ENCODE results near the gene LRIG2. TPM values are rescaled to one million over a fixed set of nuclear protein-coding genes. Genes with fewer than 3 reads are reported as not detected.

The LRIG2 gene
- total and polyA plus RNA-seq, 2 donors (not counting 1 experiment from before 2014, with no cell fraction given), result 9.4 to 14.7 TPM

DNA sequence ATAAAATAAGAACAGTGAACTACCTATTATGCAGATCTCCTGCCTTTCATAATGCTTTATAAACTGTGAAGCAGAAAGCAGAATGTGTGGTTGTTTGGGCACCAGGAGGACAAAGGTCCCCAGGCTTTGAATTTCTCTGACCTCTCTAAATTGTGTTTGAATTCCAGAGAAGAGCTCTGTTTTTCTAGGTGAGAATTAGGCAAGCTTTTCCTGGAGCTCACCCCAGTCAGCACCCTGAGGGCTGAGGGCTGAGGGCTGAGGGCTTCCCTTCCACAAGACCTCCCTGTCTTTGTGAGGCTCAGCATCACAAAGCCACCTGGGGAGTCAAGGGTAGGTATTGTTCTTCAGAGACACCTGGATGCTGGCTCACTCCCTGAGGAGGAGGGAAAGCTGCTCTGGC is 45.5 kb upstream of the LRIG2 start:
- TF ChIP-seq, protein P1, sequence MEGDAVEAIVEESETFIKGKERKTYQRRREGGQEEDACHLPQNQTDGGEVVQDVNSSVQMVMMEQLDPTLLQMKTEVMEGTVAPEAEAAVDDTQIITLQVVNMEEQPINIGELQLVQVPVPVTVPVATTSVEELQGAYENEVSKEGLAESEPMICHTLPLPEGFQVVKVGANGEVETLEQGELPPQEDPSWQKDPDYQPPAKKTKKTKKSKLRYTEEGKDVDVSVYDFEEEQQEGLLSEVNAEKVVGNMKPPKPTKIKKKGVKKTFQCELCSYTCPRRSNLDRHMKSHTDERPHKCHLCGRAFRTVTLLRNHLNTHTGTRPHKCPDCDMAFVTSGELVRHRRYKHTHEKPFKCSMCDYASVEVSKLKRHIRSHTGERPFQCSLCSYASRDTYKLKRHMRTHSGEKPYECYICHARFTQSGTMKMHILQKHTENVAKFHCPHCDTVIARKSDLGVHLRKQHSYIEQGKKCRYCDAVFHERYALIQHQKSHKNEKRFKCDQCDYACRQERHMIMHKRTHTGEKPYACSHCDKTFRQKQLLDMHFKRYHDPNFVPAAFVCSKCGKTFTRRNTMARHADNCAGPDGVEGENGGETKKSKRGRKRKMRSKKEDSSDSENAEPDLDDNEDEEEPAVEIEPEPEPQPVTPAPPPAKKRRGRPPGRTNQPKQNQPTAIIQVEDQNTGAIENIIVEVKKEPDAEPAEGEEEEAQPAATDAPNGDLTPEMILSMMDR (conservative IDR thresholded peaks at IDR 0.05 in 1 of 2, IDR thresholded peaks at IDR 0.05 in 1 of 2; ENCODE audit: low read depth in 1 of 2, low read length in 2 of 2), result no peak
- no peak for TF ChIP-seq EZH2 (IDR thresholded peaks at IDR 0.05; ENCODE audit: low read length, missing control alignments)
- no peak overlapping the region for H3K27ac ChIP-seq (ENCODE audit: insufficient read depth, low read length)
- no peaks in the 10 kb centered on the region for H3K36me3 ChIP-seq (ENCODE audit: control insufficient read depth, insufficient read depth, low read length)
- no peaks in the 10 kb centered on the region for H3K9me3 ChIP-seq (ENCODE audit: control insufficient read depth, insufficient read depth, low read depth, low read length)
- no peak overlapping the region for H3K4me3 ChIP-seq (replicated peaks in 1 of 4; ENCODE audit: control extremely low read depth in 1 of 4, insufficient read depth in 1 of 4, low read depth in 3 of 4, low read length in 4 of 4)
- H2AFZ ChIP-seq (ENCODE audit: low read length), result no peak overlapping the region
- H3K9ac ChIP-seq (ENCODE audit: insufficient read depth, low read length), result no peak overlapping the region
- H3K4me2 ChIP-seq (ENCODE audit: extremely low read depth, insufficient read depth, low read length), result no peak overlapping the region
- H3K79me2 ChIP-seq (ENCODE audit: control insufficient read depth, insufficient read depth, low read length), result no peaks in the 10 kb centered on the region
- no peaks in the 10 kb centered on the region for H3K27me3 ChIP-seq (ENCODE audit: control insufficient read depth, insufficient read depth, low read length)
- DNase-seq (ENCODE audit: low read depth in 2 of 2), result no peak
- H3K4me1 ChIP-seq (ENCODE audit: control insufficient read depth, extremely low read depth, insufficient read depth, low read length), result no peaks in the 10 kb centered on the region
- H4K20me1 ChIP-seq (ENCODE audit: control insufficient read depth, extremely low read depth, insufficient read depth, low read length), result no peaks in the 10 kb centered on the region

DNA sequence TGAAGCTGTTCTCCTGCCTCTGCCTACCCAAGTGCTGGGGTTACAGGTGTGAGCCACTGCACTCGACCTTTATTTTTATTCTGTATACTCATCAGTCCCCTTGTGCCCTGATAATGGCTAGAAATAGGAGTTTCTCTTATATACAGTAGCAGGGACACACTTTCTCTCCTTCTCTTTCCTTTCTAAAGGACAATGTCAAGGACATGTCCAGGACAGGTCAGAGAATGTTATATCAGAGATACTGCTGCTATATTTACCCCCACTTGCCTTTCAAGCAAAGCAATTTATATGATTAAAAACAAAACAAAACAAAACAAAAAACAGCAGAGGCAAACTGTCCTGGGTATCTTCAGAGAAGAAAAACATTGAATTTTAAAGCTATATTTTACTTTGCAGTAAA is 43.2 kb upstream of the LRIG2 start:
- Histone ChIP-seq H3K4me3 (replicated peaks in 1 of 4; ENCODE audit: control extremely low read depth in 1 of 4, insufficient read depth in 1 of 4, low read depth in 3 of 4, low read length in 4 of 4) (no peak overlapping the region), H3K4me2 (ENCODE audit: extremely low read depth, insufficient read depth, low read length) (no peak overlapping the region), H3K36me3 (ENCODE audit: control insufficient read depth, insufficient read depth, low read length) (no peaks in the 10 kb centered on the region), H4K20me1 (ENCODE audit: control insufficient read depth, extremely low read depth, insufficient read depth, low read length) (no peaks in the 10 kb centered on the region), H3K4me1 (ENCODE audit: control insufficient read depth, extremely low read depth, insufficient read depth, low read length) (no peaks in the 10 kb centered on the region), H3K27me3 (ENCODE audit: control insufficient read depth, insufficient read depth, low read length) (no peaks in the 10 kb centered on the region), H2AFZ (ENCODE audit: low read length) (no peak overlapping the region), H3K9ac (ENCODE audit: insufficient read depth, low read length) (no peak overlapping the region), H3K9me3 (ENCODE audit: control insufficient read depth, insufficient read depth, low read depth, low read length) (no peaks in the 10 kb centered on the region), H3K27ac (ENCODE audit: insufficient read depth, low read length) (no peak overlapping the region), H3K79me2 (ENCODE audit: control insufficient read depth, insufficient read depth, low read length) (no peaks in the 10 kb centered on the region)
- no peak for TF ChIP-seq EZH2 (IDR thresholded peaks at IDR 0.05; ENCODE audit: low read length, missing control alignments)
- TF ChIP-seq, protein P1 (conservative IDR thresholded peaks at IDR 0.05 in 1 of 2, IDR thresholded peaks at IDR 0.05 in 1 of 2; ENCODE audit: low read depth in 1 of 2, low read length in 2 of 2), result no peak
- no peak for DNase-seq (ENCODE audit: low read depth in 2 of 2)

DNA sequence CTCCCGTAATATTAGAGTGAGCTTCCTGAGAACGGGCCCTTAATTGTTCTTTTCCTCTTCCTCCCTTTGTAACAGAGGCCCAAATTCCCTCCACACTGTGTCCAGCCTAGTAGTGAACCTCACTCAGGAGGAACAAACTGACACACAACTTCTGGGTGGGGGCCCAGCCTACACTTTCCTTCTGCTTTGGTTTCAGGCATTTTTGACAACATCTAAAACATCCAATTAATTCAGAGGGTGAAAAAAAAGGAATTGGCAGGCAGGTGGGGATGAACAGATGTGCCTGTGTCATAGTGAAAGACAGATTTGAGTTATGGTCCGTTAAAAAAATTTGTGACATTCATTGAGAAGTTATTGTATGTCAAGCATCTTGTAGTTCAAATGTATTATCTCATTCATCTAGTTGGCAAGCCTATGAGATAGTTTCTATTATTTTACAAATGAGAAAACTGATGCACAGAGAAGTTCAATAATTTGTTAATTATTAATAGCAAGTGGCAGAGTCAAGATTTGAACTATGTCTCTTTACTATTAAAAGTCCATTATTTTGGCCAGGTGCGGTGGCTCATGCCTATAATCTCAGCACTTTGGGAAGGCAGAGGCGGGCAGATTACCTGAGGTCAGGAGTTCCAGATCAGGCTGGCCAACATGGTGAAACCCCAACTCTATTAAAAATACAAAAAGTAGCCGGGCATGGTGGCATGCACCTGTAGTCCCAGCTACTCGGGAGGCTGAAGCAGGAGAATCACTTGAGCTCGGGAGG is 41.6 kb upstream of the LRIG2 start:
- Histone ChIP-seq H3K9me3 (ENCODE audit: control insufficient read depth, insufficient read depth, low read depth, low read length) (no peaks in the 10 kb centered on the region), H3K27me3 (ENCODE audit: control insufficient read depth, insufficient read depth, low read length) (no peaks in the 10 kb centered on the region), H3K79me2 (ENCODE audit: control insufficient read depth, insufficient read depth, low read length) (no peaks in the 10 kb centered on the region), H3K27ac (ENCODE audit: insufficient read depth, low read length) (no peak overlapping the region), H2AFZ (ENCODE audit: low read length) (no peak overlapping the region), H3K4me1 (ENCODE audit: control insufficient read depth, extremely low read depth, insufficient read depth, low read length) (no peaks in the 10 kb centered on the region), H3K4me3 (replicated peaks in 1 of 4; ENCODE audit: control extremely low read depth in 1 of 4, insufficient read depth in 1 of 4, low read depth in 3 of 4, low read length in 4 of 4) (no peak overlapping the region), H3K36me3 (ENCODE audit: control insufficient read depth, insufficient read depth, low read length) (no peaks in the 10 kb centered on the region), H4K20me1 (ENCODE audit: control insufficient read depth, extremely low read depth, insufficient read depth, low read length) (no peaks in the 10 kb centered on the region), H3K4me2 (ENCODE audit: extremely low read depth, insufficient read depth, low read length) (no peak overlapping the region), H3K9ac (ENCODE audit: insufficient read depth, low read length) (no peak overlapping the region)
- DNase-seq (ENCODE audit: low read depth in 2 of 2), result no peak
- TF ChIP-seq EZH2 (IDR thresholded peaks at IDR 0.05; ENCODE audit: low read length, missing control alignments), result no peak
- TF ChIP-seq, protein P1 (conservative IDR thresholded peaks at IDR 0.05 in 1 of 2, IDR thresholded peaks at IDR 0.05 in 1 of 2; ENCODE audit: low read depth in 1 of 2, low read length in 2 of 2), result no peak
